Breast epithelium (tissue), 3 donors: ENCODE results near the gene HSF4.

Experiments
- POLR2A ChIP-seq: fragments of 450-650 bp; IDR thresholded peaks from one replicate; pipeline ENCODE4 v1.6.1; 2016; ENCODE audit warnings: antibody characterized with exemption, mild to moderate bottlenecking, moderate library complexity
- TF ChIP-seq, protein P1 (sequence below), 3 donors: fragments of 450-650 bp; IDR thresholded peaks; one replicate each; pipeline ENCODE4 v1.5.1; 2016 to 2017; ENCODE audit warnings: antibody characterized with exemption in 3 of 3, mild to moderate bottlenecking in 3 of 3, moderate library complexity in 3 of 3

- TF ChIP-seq, protein P1, sequence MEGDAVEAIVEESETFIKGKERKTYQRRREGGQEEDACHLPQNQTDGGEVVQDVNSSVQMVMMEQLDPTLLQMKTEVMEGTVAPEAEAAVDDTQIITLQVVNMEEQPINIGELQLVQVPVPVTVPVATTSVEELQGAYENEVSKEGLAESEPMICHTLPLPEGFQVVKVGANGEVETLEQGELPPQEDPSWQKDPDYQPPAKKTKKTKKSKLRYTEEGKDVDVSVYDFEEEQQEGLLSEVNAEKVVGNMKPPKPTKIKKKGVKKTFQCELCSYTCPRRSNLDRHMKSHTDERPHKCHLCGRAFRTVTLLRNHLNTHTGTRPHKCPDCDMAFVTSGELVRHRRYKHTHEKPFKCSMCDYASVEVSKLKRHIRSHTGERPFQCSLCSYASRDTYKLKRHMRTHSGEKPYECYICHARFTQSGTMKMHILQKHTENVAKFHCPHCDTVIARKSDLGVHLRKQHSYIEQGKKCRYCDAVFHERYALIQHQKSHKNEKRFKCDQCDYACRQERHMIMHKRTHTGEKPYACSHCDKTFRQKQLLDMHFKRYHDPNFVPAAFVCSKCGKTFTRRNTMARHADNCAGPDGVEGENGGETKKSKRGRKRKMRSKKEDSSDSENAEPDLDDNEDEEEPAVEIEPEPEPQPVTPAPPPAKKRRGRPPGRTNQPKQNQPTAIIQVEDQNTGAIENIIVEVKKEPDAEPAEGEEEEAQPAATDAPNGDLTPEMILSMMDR (IDR thresholded peaks at IDR 0.05): no peak
- no peak for TF ChIP-seq POLR2A
Measured at GRCh38 chr16:67188323-67188722, 23.8 kb downstream of the HSF4 start.
